Daoy (cell line): ENCODE data around the gene TKFC. TPM values are rescaled to one million over a fixed set of nuclear protein-coding genes. Genes with fewer than 3 reads are reported as not detected.
"Not testable (repeated sequence)": the region's sequence is repeated elsewhere in the genome, so short reads cannot be mapped to it uniquely, and the experiment has no call there.

Experiments
- DNase-seq: peaks from one replicate; pipeline ENCODE4 v3.0.0-alpha.2; 2015; ENCODE audit warnings: low read depth
- total RNA-seq: library from RNA; depleted of rRNA; stranded (reverse); fragments of >200 nt; shearing (Covaris generic); gene quantifications from 2 replicates; pipeline ENCODE4 v1.2.3, GENCODE V29; 2014; rRNA removed

The TKFC gene
- total RNA-seq, 1 experiment from 2014 or later: 28.0 TPM

GRCh38 chr11:61369372-61370348 is 36.6 kb downstream of the TKFC start:
- DNase-seq: peak; percentile 49

GRCh38 chr11:61370349-61371005 is 37.4 kb downstream of the TKFC start:
- no peak for DNase-seq

- DNase-seq: no peak
These were observed 39.8 kb downstream of the TKFC start for GRCh38 chr11:61372659-61373420.

DNA sequence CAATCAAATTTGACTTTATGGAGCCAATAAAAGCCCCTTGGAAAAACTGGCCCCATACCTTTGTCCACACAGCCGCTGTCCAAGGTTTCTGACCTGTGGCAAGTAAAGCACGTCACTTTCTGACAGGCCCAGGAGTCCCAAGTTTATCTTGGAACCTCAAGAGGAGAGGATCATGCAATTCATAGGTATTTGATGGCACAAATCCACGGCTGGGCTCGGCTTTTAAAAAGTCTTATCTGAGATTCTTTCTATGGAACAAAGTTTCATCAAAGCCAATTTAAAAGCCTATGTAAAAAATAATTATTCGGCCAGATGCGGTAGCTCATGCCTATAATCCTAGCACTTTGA is 42.7 kb downstream of the TKFC start:
- DNase-seq: no peak

DNA sequence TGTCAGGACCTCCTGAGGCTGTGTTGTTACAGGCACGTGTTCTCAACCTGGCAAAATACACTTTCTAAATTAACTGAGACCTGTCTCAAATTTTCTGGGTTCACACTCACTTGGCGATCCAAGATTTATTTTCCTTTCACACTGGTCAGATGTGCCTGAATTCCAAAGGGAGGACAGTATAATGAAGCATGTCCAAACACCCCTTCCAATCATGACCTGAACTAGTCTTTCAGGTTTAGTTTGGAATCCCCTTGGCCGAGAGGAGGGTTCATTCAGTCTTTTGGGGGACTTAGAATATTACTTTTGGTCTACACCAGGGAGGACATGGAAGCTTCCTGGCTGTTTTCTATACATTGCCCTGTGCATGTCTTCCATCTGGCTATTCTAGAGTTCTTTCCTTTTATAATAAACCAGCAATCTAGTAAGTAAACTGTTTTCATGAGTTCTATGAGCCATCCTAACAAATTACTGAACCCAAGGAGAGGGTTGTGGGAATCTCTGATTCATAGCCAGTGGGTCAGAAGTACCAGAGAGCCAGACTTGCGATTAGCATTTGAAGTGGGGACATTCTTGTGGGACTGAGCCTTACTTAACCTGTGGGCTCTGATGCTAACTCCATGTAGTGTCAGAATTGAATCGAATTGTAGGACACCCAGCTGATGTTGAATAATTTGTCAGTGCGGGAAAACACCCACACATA is 44.6 kb downstream of the TKFC start:
- DNase-seq: peak; percentile 21

GRCh38 chr11:61378713-61379313 is 45.8 kb downstream of the TKFC start:
- DNase-seq: peak; percentile 57

DNA sequence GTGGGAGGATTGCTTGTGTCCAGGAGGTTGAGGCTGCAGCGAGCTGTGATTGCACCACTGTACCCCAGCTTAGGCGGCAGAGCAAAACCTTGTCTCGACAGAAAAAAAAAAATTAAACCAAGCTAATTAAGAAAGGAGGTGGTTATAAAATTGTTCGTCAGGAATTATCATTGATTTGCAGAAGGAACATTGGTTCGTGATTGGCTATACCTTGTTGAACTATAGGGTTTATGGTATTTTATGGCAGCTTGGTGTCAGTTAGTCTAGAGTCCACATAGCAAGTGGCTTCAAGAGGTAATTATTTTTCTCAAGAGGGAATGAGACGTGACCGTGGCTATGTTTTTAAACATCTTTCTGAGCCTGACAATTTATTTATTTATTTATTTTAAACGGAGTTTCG is 47.9 kb downstream of the TKFC start:
- DNase-seq: no peak

DNA sequence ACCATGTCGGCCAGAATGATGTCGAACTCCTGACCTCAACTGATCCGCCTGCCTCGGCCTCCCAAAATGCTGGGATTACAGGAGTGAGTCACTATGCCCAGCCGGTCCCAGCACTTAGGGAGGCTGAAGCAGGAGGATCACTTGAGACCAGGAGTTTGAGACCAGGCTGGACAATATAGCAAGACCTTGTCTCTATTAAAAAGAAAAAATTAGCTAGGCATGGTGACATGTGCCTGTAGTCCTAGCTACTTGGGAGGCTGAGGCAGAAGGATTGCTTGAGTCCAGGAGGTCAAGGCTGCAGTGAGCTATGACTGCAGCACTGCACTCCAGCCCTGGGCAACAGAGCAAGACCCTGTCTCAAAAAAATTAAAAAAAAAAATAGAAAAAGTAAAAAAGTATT is 50.8 kb downstream of the TKFC start:
- not testable (repeated sequence) for DNase-seq

DNA sequence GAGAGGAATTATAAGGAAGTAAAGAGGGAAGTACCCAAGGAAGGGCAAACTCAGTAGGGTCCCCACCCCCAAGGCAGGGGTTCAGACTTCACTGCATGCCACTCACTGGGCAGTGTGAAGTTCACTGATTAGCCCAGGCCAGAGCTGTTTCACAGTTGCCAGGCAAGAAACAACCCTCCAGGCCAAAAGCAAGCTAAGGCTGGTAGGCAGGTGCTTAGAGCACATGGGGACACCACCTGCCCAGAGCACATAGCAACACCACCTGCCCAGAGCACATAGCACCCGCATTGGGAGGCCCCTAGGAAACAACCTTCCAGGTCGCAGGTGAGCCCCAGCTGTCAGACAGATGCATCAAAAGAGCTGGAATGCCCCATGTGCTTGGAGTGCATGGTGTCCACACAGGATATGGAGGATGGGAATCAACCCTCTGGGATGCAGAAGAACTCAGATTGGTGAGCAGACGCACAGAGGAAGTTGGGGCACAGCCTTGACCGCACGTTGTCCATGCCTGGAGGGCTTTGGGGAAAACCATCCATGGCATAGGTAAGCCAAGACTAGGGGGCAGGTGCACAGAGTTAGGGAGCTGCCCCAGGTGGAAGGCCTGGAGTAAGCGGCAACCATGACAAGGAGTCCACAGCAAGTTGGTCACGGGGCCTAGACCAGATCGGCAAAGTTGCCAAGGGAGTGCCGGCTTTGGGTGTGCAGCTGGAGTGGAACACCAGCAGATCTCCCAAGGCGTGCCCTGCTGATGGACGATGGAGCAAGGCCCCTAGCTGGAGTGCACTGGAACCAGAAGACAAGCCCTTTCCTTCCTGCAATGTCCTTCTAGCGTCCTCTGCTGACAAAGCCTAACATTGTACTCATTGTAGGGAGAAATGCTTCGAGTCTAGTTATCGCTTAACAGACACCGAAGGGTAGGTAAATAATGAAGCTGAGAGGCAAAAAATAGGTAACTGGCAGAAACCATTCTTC is 51.5 kb downstream of the TKFC start:
- DNase-seq: peak; percentile 35

DNA sequence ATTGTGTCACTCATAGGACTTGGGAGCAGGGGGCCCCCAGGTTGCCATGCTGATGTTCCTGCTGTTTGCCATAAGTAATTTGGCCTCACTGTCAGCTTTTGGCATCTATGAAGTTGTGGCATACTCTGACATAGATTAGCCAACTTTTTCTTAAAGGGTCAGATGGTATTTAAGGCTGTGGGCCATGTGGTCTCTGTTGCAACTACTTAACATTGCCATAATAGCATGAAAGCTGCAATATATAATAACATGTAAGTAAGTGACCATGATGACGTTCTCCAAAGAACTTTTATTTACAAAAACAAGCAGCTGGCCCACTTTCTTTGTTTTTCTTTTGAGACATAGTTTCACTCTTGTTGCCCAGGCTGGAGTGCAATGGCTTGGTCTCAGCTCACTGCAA is 57.1 kb downstream of the TKFC start:
- no peak for DNase-seq

DNA sequence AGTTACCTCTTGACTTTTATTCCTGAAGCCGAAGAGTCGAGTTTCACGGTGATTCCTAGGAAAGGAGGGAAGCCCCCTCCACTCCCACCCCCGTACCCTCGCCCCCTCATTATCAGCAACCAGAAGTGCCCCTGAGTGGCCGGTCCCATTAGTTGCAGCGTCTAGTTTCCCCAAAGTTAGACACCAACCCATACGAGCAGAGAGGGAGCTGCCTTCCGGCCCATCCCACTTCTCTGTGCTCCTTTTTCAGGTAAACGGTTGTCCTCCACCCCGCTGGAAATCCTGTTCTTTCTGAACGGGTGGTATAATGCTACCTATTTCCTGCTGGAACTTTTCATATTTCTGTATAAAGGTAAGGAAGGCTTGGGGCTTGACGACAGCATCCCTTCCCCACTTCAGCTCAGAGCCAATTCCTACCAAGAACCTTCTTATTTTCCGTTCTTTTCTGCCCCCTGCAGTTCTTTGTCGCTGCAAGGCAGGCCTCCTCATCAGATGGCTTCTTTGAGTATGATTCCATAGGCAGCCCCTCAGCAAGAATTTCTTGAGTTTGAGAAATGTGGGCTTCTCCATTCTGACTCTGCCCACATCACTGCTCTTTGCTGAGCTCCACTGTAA is 60.1 kb downstream of the TKFC start:
- no peak for DNase-seq

Other genes starting within 250 kb of the TKFC start
- gene CD5, start 230.7 kb upstream of the TKFC start, total RNA-seq: not detected in 2 replicates
- gene VPS37C, start 171.8 kb upstream of the TKFC start, total RNA-seq: 7.8 and 11.5 TPM in 2 replicates
- not detected in 2 replicates for gene PGA3, start 129.7 kb upstream of the TKFC start, total RNA-seq
- gene PGA4, start 110.9 kb upstream of the TKFC start, total RNA-seq: not detected in 2 replicates
- not detected in 2 replicates for gene PGA5, start 92.1 kb upstream of the TKFC start, total RNA-seq
- not detected in 2 replicates for gene VWCE, start 37.9 kb upstream of the TKFC start, total RNA-seq
- gene DDB1, start 123 bp upstream of the TKFC start, total RNA-seq: 153 and 180 TPM in 2 replicates
- gene CYB561A3, start 28.7 kb downstream of the TKFC start, total RNA-seq: 12.4 and 14.6 TPM in 2 replicates
- gene TMEM138, start 29.1 kb downstream of the TKFC start, total RNA-seq: 40.2 and 49.4 TPM in 2 replicates
- 8.1 and 12.9 TPM in 2 replicates for gene TMEM216, start 59.4 kb downstream of the TKFC start, total RNA-seq
- gene CPSF7, start 96.7 kb downstream of the TKFC start, total RNA-seq: 16.6 and 22.3 TPM in 2 replicates
- 46.7 and 61.0 TPM in 2 replicates for gene SDHAF2, start 96.9 kb downstream of the TKFC start, total RNA-seq
- 0.23 and 1.8 TPM in 2 replicates for gene LRRC10B, start 175.5 kb downstream of the TKFC start, total RNA-seq
- gene SYT7, start 247.8 kb downstream of the TKFC start, total RNA-seq: 0.34 and 0.77 TPM in 2 replicates